T-cell (primary cell): Measurements from ENCODE around the gene LRRC32. TPM values are rescaled to one million over a fixed set of nuclear protein-coding genes. Genes with fewer than 3 reads are reported as not detected.

Source experiments
- ATAC-seq, 4 experiments: fragments of 200-7000 bp in 3 of 4; fragments of 150-1000 bp in 1 of 4; cut with Tn5 transposase; replicated peaks in 1 of 4; 1 replicate in 3 of 4; 2 replicates in 1 of 4; pipeline ENCODE4 v1.10.0; 2021; ENCODE audit warnings: moderate library complexity in 3 of 4, mild to moderate bottlenecking in 2 of 4, moderate number of reproducible peaks in 1 of 4
- CTCF ChIA-PET, 2 donors: fragments of 300-600 bp; sonication (Branson Sonifier 250); formaldehyde crosslinking; loops; one replicate each; lab custom pipeline; 2022; ENCODE audit warnings: antibody characterized with exemption in 2 of 2; lab: Charles Lee
- POLR2A ChIA-PET, 2 donors: fragments of 300-600 bp; sonication (Branson Sonifier 250); formaldehyde crosslinking; loops; one replicate each; lab custom pipeline; 2022; ENCODE audit warnings: antibody characterized with exemption in 2 of 2; lab: Charles Lee
- DNase-seq, 35 experiments: peaks; one replicate each; pipeline versions ENCODE4 v3.0.0 to v3.0.0-alpha.2; 2013 to 2023
- H3K27ac ChIP-seq: one replicate; pipeline ENCODE4 v1.5.1; 2013; ENCODE audit warnings: low read length
- H3K27me3 ChIP-seq, 2 experiments: replicated peaks in 1 of 2; 1 replicate in 1 of 2; 2 replicates in 1 of 2; pipeline versions ENCODE4 v1.6.1 to v1.7.0; 2013; ENCODE audit warnings: low read length in 1 of 2, mixed read lengths in 1 of 2; ENCODE audit not compliant: control insufficient read depth in 2 of 2, insufficient read depth in 2 of 2; ENCODE audit errors: extremely low read depth in 1 of 2
- H3K36me3 ChIP-seq, 2 donors: 1 replicate in 1 of 2; 2 replicates in 1 of 2; pipeline versions ENCODE4 v1.6.1 to v1.7.0; 2013; ENCODE audit warnings: low read length in 1 of 2; ENCODE audit not compliant: control insufficient read depth in 2 of 2, insufficient read depth in 1 of 2; ENCODE audit errors: extremely low read depth in 1 of 2
- H3K4me1 ChIP-seq, 2 experiments: 1 replicate in 1 of 2; 2 replicates in 1 of 2; pipeline versions ENCODE4 v1.6.1 to v1.7.0; 2013; ENCODE audit warnings: low read length in 2 of 2, mixed read lengths in 1 of 2; ENCODE audit not compliant: insufficient read depth in 2 of 2, control insufficient read depth in 1 of 2; ENCODE audit errors: extremely low read depth in 1 of 2
- H3K4me3 ChIP-seq, 2 donors: 1 replicate in 1 of 2; 2 replicates in 1 of 2; pipeline versions ENCODE4 v1.5.1 to v1.7.0; 2013; ENCODE audit warnings: mild to moderate bottlenecking in 2 of 2, low read length in 1 of 2, moderate library complexity in 1 of 2; ENCODE audit not compliant: control insufficient read depth in 1 of 2; ENCODE audit errors: extremely low read depth in 1 of 2
- H3K9me3 ChIP-seq: 2 replicates; pipeline ENCODE4 v1.7.0; 2013
- H3K27ac Mint-ChIP-seq, 2 donors: one replicate each; pipeline ENCODE4 v1.8.0; 2020 to 2021; ENCODE audit warnings: mild to moderate bottlenecking in 2 of 2, mixed read lengths in 2 of 2
- H3K27me3 Mint-ChIP-seq, 2 donors: one replicate each; pipeline ENCODE4 v1.8.0; 2021 to 2022; ENCODE audit warnings: mixed read lengths in 2 of 2
- H3K36me3 Mint-ChIP-seq: one replicate; pipeline ENCODE4 v1.8.0; 2021; ENCODE audit warnings: mixed read lengths
- H3K4me1 Mint-ChIP-seq, 3 donors: one replicate each; pipeline ENCODE4 v1.8.0; 2020 to 2022; ENCODE audit warnings: mixed read lengths in 3 of 3, mild to moderate bottlenecking in 1 of 3
- H3K4me3 Mint-ChIP-seq, 3 donors: one replicate each; pipeline ENCODE4 v1.8.0; 2020 to 2022; ENCODE audit warnings: mild to moderate bottlenecking in 3 of 3, mixed read lengths in 3 of 3, moderate library complexity in 3 of 3
- H3K9me3 Mint-ChIP-seq, 3 donors: one replicate each; pipeline ENCODE4 v1.8.0; 2020 to 2022; ENCODE audit warnings: mixed read lengths in 3 of 3
- WGBS: methylation state at CpG from one replicate; pipeline ENCODE4 v1.1.5; 2013; ENCODE audit warnings: missing lambda C conversion rate; ENCODE audit not compliant: insufficient coverage; 5-methylcytosine and 5-hydroxymethylcytosine counted together
- total RNA-seq, 35 experiments: library from RNA in 6 of 35; stranded (reverse) in 6 of 35; fragments of 120-200 nt in 1 of 35; gene quantifications; one replicate each; pipeline versions ENCODE4 v1.2.1 to v1.2.4 and lab custom pipeline; 2013 to 2026

LRRC32 gene
- total RNA-seq, 5 donors from 2014 or later (not counting 1 experiment from before 2014, with no cell fraction given) = 0.77 to 3.6 (median 2.2) TPM

- Histone ChIP-seq H3K27ac (no peak overlapping the region), H3K4me3 (no peak overlapping the region), H3K27me3 (peaks cover 0 to 33% of the 10 kb centered on the region in 2 experiments), H3K36me3 (no peaks in the 10 kb centered on the region), H3K9me3 (no peaks in the 10 kb centered on the region), H3K4me1 (peaks cover 2 to 15% of the 10 kb centered on the region in 2 experiments)
- ATAC-seq (no peak), DNase-seq (no peak)
- no peaks in the 10 kb centered on the region for H3K9me3 Mint-ChIP-seq
- H3K4me3 Mint-ChIP-seq = no peak overlapping the region
- peaks cover 0 to 16% of the 10 kb centered on the region in 2 donors for H3K27me3 Mint-ChIP-seq
- H3K4me1 Mint-ChIP-seq = peaks cover 13 to 19% (median 14%) of the 10 kb centered on the region in 3 donors
- H3K36me3 Mint-ChIP-seq = no peaks in the 10 kb centered on the region
- ChIA-PET CTCF (interaction anchor here in 1 of 2 donors (0.7 kb wide), 1 partner anchor 432 kb away, joined by 6 read pairs; no protein-coding TSS in a partner anchor), POLR2A (no interaction called here)
- 90% methylated on average over 5 of the region's 7 CpGs for WGBS
- no peak overlapping the region for H3K27ac Mint-ChIP-seq
These were observed 17.6 kb upstream of the LRRC32 start for GRCh38 chr11:76688146-76688545.

GRCh38 chr11:76686261-76687079 is 15.9 kb upstream of the LRRC32 start:
- peak overlapping the region; percentile 61 to 63 (median 63) for H3K4me3 Mint-ChIP-seq
- POLR2A ChIA-PET = interaction anchor here in 1 of 2 donors (0.6 kb wide), 1 partner anchor 16 kb away, joined by 3 read pairs; no protein-coding TSS in a partner anchor

GRCh38 chr11:76685831-76686230 is 15.3 kb upstream of the LRRC32 start:
- no peaks in the 10 kb centered on the region for H3K9me3 Mint-ChIP-seq
- H3K36me3 Mint-ChIP-seq = no peaks in the 10 kb centered on the region
- CTCF ChIA-PET = interaction anchor here in 1 of 2 donors (0.6 to 1.0 kb wide), 2 partner anchors 31 to 861 kb away, joined by 3 to 6 read pairs; no protein-coding TSS in a partner anchor
- Histone ChIP-seq H3K4me3 (no peak overlapping the region), H3K9me3 (no peaks in the 10 kb centered on the region), H3K27me3 (peaks cover 0 to 35% of the 10 kb centered on the region in 2 experiments), H3K36me3 (no peaks in the 10 kb centered on the region), H3K4me1 (peaks cover 2 to 18% of the 10 kb centered on the region in 2 experiments), H3K27ac (no peak overlapping the region)
- H3K4me1 Mint-ChIP-seq = peaks cover 13 to 19% (median 14%) of the 10 kb centered on the region in 3 donors
- no peak overlapping the region for H3K27ac Mint-ChIP-seq
- POLR2A ChIA-PET = no interaction called here
- no peak for DNase-seq
- 80% methylated on average over 4 of the region's 7 CpGs for WGBS
- ATAC-seq = peak in 1 of 4 experiments; percentile 14
- H3K4me3 Mint-ChIP-seq = peak overlapping the region in 2 of 3 donors; percentile 61 to 63
- H3K27me3 Mint-ChIP-seq = peaks cover 0 to 21% of the 10 kb centered on the region in 2 donors

More at GRCh38 chr11:76686261-76687079, 15.9 kb upstream of the LRRC32 start:
- CTCF ChIA-PET = interaction anchor here in 1 of 2 donors (0.6 to 1.0 kb wide), 2 partner anchors 32 to 862 kb away, joined by 3 to 6 read pairs; no protein-coding TSS in a partner anchor
- Mint-ChIP-seq H3K27me3 (peaks cover 0 to 18% of the 10 kb centered on the region in 2 donors), H3K36me3 (no peaks in the 10 kb centered on the region), H3K4me1 (peaks cover 13 to 19% (median 14%) of the 10 kb centered on the region in 3 donors), H3K9me3 (no peaks in the 10 kb centered on the region), H3K27ac (peak overlapping the region; percentile 48 to 52)
- Histone ChIP-seq H3K27ac (no peak overlapping the region), H3K4me3 (peak overlapping the region; percentile 6 to 49), H3K27me3 (peaks cover 0 to 29% of the 10 kb centered on the region in 2 experiments), H3K36me3 (no peaks in the 10 kb centered on the region), H3K9me3 (no peaks in the 10 kb centered on the region), H3K4me1 (peaks cover 2 to 15% of the 10 kb centered on the region in 2 experiments)
- DNase-seq (peak in 2 of 35 experiments; percentile 20 to 29), ATAC-seq (peak; percentile 65 to 83 (median 71))
- 20% methylated on average over 14 of the region's 16 CpGs for WGBS

- ATAC-seq = no peak
- H3K4me3 Mint-ChIP-seq = no peak overlapping the region
- ChIA-PET CTCF (interaction anchor here in 1 of 2 donors (1.0 kb wide), 1 partner anchor 31 kb away, joined by 3 read pairs; no protein-coding TSS in a partner anchor), POLR2A (no interaction called here)
- WGBS = 80% methylated on average over 1 of the region's 9 CpGs
- no peaks in the 10 kb centered on the region for H3K36me3 Mint-ChIP-seq
- H3K4me1 ChIP-seq = peaks cover 2 to 22% of the 10 kb centered on the region in 2 experiments
- H3K36me3 ChIP-seq = no peaks in the 10 kb centered on the region
- no peak overlapping the region for H3K27ac ChIP-seq
- no peaks in the 10 kb centered on the region for H3K9me3 Mint-ChIP-seq
- peak overlapping the region in 1 of 2 donors; percentile 11 for H3K27ac Mint-ChIP-seq
- no peaks in the 10 kb centered on the region for H3K9me3 ChIP-seq
- no peak for DNase-seq
- no peak overlapping the region for H3K4me3 ChIP-seq
- peaks cover 0 to 40% of the 10 kb centered on the region in 2 experiments for H3K27me3 ChIP-seq
- peaks cover 0 to 21% of the 10 kb centered on the region in 2 donors for H3K27me3 Mint-ChIP-seq
- peaks cover 13 to 19% (median 14%) of the 10 kb centered on the region in 3 donors for H3K4me1 Mint-ChIP-seq
These were observed 14.7 kb upstream of the LRRC32 start for GRCh38 chr11:76685237-76685636.

GRCh38 chr11:76684516-76684915 is 14.0 kb upstream of the LRRC32 start:
- H3K27me3 ChIP-seq = peaks cover 0 to 34% of the 10 kb centered on the region in 2 experiments
- WGBS = 87% methylated on average over 4 of the region's 5 CpGs
- POLR2A ChIA-PET = no interaction called here
- H3K4me3 ChIP-seq = no peak overlapping the region
- peaks cover 13 to 19% (median 14%) of the 10 kb centered on the region in 3 donors for H3K4me1 Mint-ChIP-seq
- no peak overlapping the region for H3K27ac Mint-ChIP-seq
- H3K27ac ChIP-seq = no peak overlapping the region
- no peak for ATAC-seq
- no peak overlapping the region for H3K4me3 Mint-ChIP-seq
- no peaks in the 10 kb centered on the region for H3K9me3 Mint-ChIP-seq
- peaks cover 2 to 22% of the 10 kb centered on the region in 2 experiments for H3K4me1 ChIP-seq
- no peaks in the 10 kb centered on the region for H3K36me3 ChIP-seq
- H3K36me3 Mint-ChIP-seq = no peaks in the 10 kb centered on the region
- CTCF ChIA-PET = interaction anchor here in 1 of 2 donors (0.6 kb wide), 1 partner anchor 809 kb away, joined by 7 read pairs; no protein-coding TSS in a partner anchor
- H3K9me3 ChIP-seq = no peaks in the 10 kb centered on the region
- peaks cover 0 to 21% of the 10 kb centered on the region in 2 donors for H3K27me3 Mint-ChIP-seq
- DNase-seq = no peak
